ENCODE results near the gene CBX1. TPM values are rescaled to one million over a fixed set of nuclear protein-coding genes. Genes with fewer than 3 reads are reported as not detected.

Gene CBX1
- total RNA-seq = 10 to 100 TPM; 56.8 to 60.0 TPM

GRCh38 chr17:48101012-48101720 is at the start of gene CBX1:
TSS of gene CBX1 (minus strand) at chr17:48101478. CDS start at chr17:48077004, 24,474 bp downstream.
- ChIA-PET POLR2A (interaction anchor here (0.8 to 1.6 kb wide), 2 partner anchors 22 to 53 kb away, joined by 3 to 5 read pairs; partner anchors contain the start of gene NFE2L1), CTCF (interaction anchor here (1.1 to 1.7 kb wide), 4 partner anchors 14 to 492 kb away, joined by 3 to 7 read pairs (median 4); partner anchors contain the start of gene HOXB5)

- ChIA-PET POLR2A (no interaction called here), CTCF (no interaction called here)
These were observed 49.3 kb upstream of the CBX1 start for GRCh38 chr17:48150597-48151001.

GRCh38 chr17:48149787-48150463 is 48.6 kb upstream of the CBX1 start:
- ChIA-PET POLR2A (no interaction called here), CTCF (no interaction called here)

- CTCF ChIA-PET = no interaction called here
- POLR2A ChIA-PET = no interaction called here
These were observed 47.8 kb upstream of the CBX1 start for GRCh38 chr17:48148854-48149786.

GRCh38 chr17:48148029-48148770 is 46.9 kb upstream of the CBX1 start:
- POLR2A ChIA-PET = no interaction called here
- CTCF ChIA-PET = no interaction called here

GRCh38 chr17:48144976-48145798 is 43.9 kb upstream of the CBX1 start:
- CTCF ChIA-PET = no interaction called here
- POLR2A ChIA-PET = no interaction called here

- ChIA-PET POLR2A (no interaction called here), CTCF (no interaction called here)
These were observed 43.0 kb upstream of the CBX1 start for GRCh38 chr17:48144231-48144630.

GRCh38 chr17:48143629-48144028 is 42.4 kb upstream of the CBX1 start:
- CTCF ChIA-PET = interaction anchor here (0.7 kb wide), 1 partner anchor 10 kb away, joined by 3 read pairs; no protein-coding TSS in a partner anchor
- POLR2A ChIA-PET = interaction anchor here (1.0 kb wide), 1 partner anchor 37 kb away, joined by 3 read pairs; no protein-coding TSS in a partner anchor

- CTCF ChIA-PET = no interaction called here
- POLR2A ChIA-PET = no interaction called here
These were observed 38.7 kb upstream of the CBX1 start for GRCh38 chr17:48139944-48140343.

GRCh38 chr17:48137656-48138055 is 36.4 kb upstream of the CBX1 start:
- ChIA-PET POLR2A (no interaction called here), CTCF (no interaction called here)

GRCh38 chr17:48134912-48135480 is 33.7 kb upstream of the CBX1 start:
- POLR2A ChIA-PET = interaction anchor here (1.2 kb wide), 1 partner anchor 27 kb away, joined by 3 read pairs; the partner anchor contains the start of gene SNX11
- CTCF ChIA-PET = interaction anchor here (0.7 to 1.6 kb wide), 3 partner anchors 23 to 55 kb away, joined by 3 to 6 read pairs (median 3); no protein-coding TSS in a partner anchor

GRCh38 chr17:48132385-48132784 is 31.1 kb upstream of the CBX1 start:
- POLR2A ChIA-PET = no interaction called here

GRCh38 chr17:48131216-48131824 is 30.0 kb upstream of the CBX1 start:
- POLR2A ChIA-PET = interaction anchor here (0.6 kb wide), 1 partner anchor 15 kb away, joined by 3 read pairs; no protein-coding TSS in a partner anchor
- CTCF ChIA-PET = interaction anchor here (0.5 to 1.9 kb wide), 17 partner anchors 9 to 464 kb away, joined by 3 to 8 read pairs (median 3); partner anchors contain the start of gene SNX11

More at GRCh38 chr17:48132385-48132784, 31.1 kb upstream of the CBX1 start:
- CTCF ChIA-PET = interaction anchor here (0.5 to 1.9 kb wide), 5 partner anchors 10 to 105 kb away, joined by 3 to 4 read pairs (median 3); no protein-coding TSS in a partner anchor

GRCh38 chr17:48129981-48130380 is 28.7 kb upstream of the CBX1 start:
- CTCF ChIA-PET = interaction anchor here (1.2 to 1.9 kb wide), 2 partner anchors 11 to 17 kb away, joined by 3 to 5 read pairs; no protein-coding TSS in a partner anchor
- POLR2A ChIA-PET = no interaction called here

- POLR2A ChIA-PET = interaction anchor here (1.0 kb wide), 1 partner anchor 16 kb away, joined by 5 read pairs; no protein-coding TSS in a partner anchor
- CTCF ChIA-PET = interaction anchor here (1.2 kb wide), 1 partner anchor 41 kb away, joined by 3 read pairs; no protein-coding TSS in a partner anchor
These were observed 27.1 kb upstream of the CBX1 start for GRCh38 chr17:48128400-48128799.

GRCh38 chr17:48127371-48128051 is 26.2 kb upstream of the CBX1 start:
- POLR2A ChIA-PET = interaction anchor here (1.0 kb wide), 1 partner anchor 15 kb away, joined by 5 read pairs; no protein-coding TSS in a partner anchor
- CTCF ChIA-PET = no interaction called here

- CTCF ChIA-PET = no interaction called here
- POLR2A ChIA-PET = interaction anchor here (0.6 kb wide), 1 partner anchor 16 kb away, joined by 3 read pairs; no protein-coding TSS in a partner anchor
These were observed 25.2 kb upstream of the CBX1 start for GRCh38 chr17:48126532-48126850.

Measured in activated CD8-positive, alpha-beta memory T cell treated with anti-CD3 and anti-CD28 coated beads for 36 hours (primary cell).